Measurements from ENCODE around the gene MYD88. TPM values are rescaled to one million over a fixed set of nuclear protein-coding genes. Genes with fewer than 3 reads are reported as not detected.

MYD88 gene
- total RNA-seq, 3 donors from 2014 or later, result 39.5 to 81.7 (median 72.4) TPM

GRCh38 chr3:38102444-38102814, 36.0 kb upstream of the MYD88 start:
- Histone ChIP-seq H3K4me1 (ENCODE audit: low read depth) (no peaks in the 10 kb centered on the region), H3K36me3 (ENCODE audit: low read depth) (no peaks in the 10 kb centered on the region), H3K4me3 (no peak overlapping the region), H3K9me3 (peaks cover 5% of the 10 kb centered on the region)
- DNase-seq, result no peak
- intact Hi-C loops (cut with DNase I, micrococcal nuclease), result no loop called here
- ATAC-seq, result no peak
- TF ChIP-seq CTCF (IDR thresholded peaks at IDR 0.05), result no peak

- no peak for TF ChIP-seq CTCF (IDR thresholded peaks at IDR 0.05)
- no peaks in the 10 kb centered on the region for H3K36me3 ChIP-seq (ENCODE audit: low read depth)
- H3K4me1 ChIP-seq (ENCODE audit: low read depth), result no peaks in the 10 kb centered on the region
- H3K9me3 ChIP-seq, result peaks cover 5% of the 10 kb centered on the region
- ATAC-seq (no peak), DNase-seq (no peak)
- H3K4me3 ChIP-seq, result no peak overlapping the region
- intact Hi-C loops (cut with DNase I, micrococcal nuclease), result no loop called here
These were observed 32.9 kb upstream of the MYD88 start for GRCh38 chr3:38105525-38105924.

- DNase-seq (peak in 1 of 3 donors; percentile 31), ATAC-seq (no peak)
- no peak for TF ChIP-seq CTCF (IDR thresholded peaks at IDR 0.05)
- no peaks in the 10 kb centered on the region for H3K4me1 ChIP-seq (ENCODE audit: low read depth)
- H3K4me3 ChIP-seq, result no peak overlapping the region
- intact Hi-C loops (cut with DNase I, micrococcal nuclease), result no loop called here
- H3K36me3 ChIP-seq (ENCODE audit: low read depth), result no peaks in the 10 kb centered on the region
- peaks cover 5% of the 10 kb centered on the region for H3K9me3 ChIP-seq
These were observed 30.4 kb upstream of the MYD88 start for GRCh38 chr3:38107911-38108648.

- intact Hi-C loops (cut with DNase I, micrococcal nuclease), result no loop called here
- no peaks in the 10 kb centered on the region for H3K36me3 ChIP-seq (ENCODE audit: low read depth)
These were observed 29.5 kb upstream of the MYD88 start for GRCh38 chr3:38108649-38109579.

More at GRCh38 chr3:38108649-38109579, 29.5 kb upstream of the MYD88 start:
- Histone ChIP-seq H3K4me3 (no peak overlapping the region), H3K9me3 (peaks cover 5% of the 10 kb centered on the region), H3K4me1 (ENCODE audit: low read depth) (no peaks in the 10 kb centered on the region)
- no peak for TF ChIP-seq CTCF (IDR thresholded peaks at IDR 0.05)
- peak in 1 of 3 donors; percentile 49 for DNase-seq
- peak; percentile 26 for ATAC-seq
